Endodermal cell (in vitro differentiated cells): ENCODE data around the gene KCNK15. TPM values are rescaled to one million over a fixed set of nuclear protein-coding genes. Genes with fewer than 3 reads are reported as not detected.

Source experiments
- DNase-seq: peaks from one replicate; pipeline ENCODE4 v3.0.0-alpha.2; 2017
- H3K27ac ChIP-seq: 2 replicates; pipeline ENCODE4 v1.5.1; 2013; ENCODE audit warnings: mild to moderate bottlenecking, low read depth, low read length, moderate library complexity
- H3K27me3 ChIP-seq: 2 replicates; pipeline ENCODE4 v1.6.1; 2013; ENCODE audit warnings: mild to moderate bottlenecking, low read length, moderate library complexity; ENCODE audit not compliant: insufficient read depth, control insufficient read depth, poor library complexity, severe bottlenecking
- H3K36me3 ChIP-seq: 2 replicates; pipeline ENCODE4 v1.7.0; 2013; ENCODE audit warnings: mild to moderate bottlenecking, low read length, moderate library complexity; ENCODE audit not compliant: control insufficient read depth, insufficient read depth
- H3K4me1 ChIP-seq: one replicate; pipeline ENCODE4 v1.7.0; 2013; ENCODE audit warnings: low read length; ENCODE audit not compliant: control insufficient read depth, insufficient read depth
- H3K4me3 ChIP-seq: 2 replicates; pipeline ENCODE4 v1.5.1; 2013; ENCODE audit warnings: mild to moderate bottlenecking, low read length, moderate library complexity
- H3K9ac ChIP-seq: 2 replicates; pipeline ENCODE4 v1.6.1; 2013; ENCODE audit warnings: mild to moderate bottlenecking, low read length, moderate library complexity; ENCODE audit not compliant: poor library complexity, severe bottlenecking; ENCODE audit errors: extremely low read depth
- H3K9me3 ChIP-seq: 2 replicates; pipeline ENCODE4 v1.6.1; 2013; ENCODE audit warnings: mild to moderate bottlenecking, low read length, moderate library complexity; ENCODE audit not compliant: control insufficient read depth
- H3K27ac Mint-ChIP-seq: 2 replicates; pipeline ENCODE4 v1.8.0; 2020; ENCODE audit warnings: mixed read lengths
- H3K27me3 Mint-ChIP-seq: 2 replicates; pipeline ENCODE4 v1.8.0; 2021; ENCODE audit warnings: mild to moderate bottlenecking, mixed read lengths; ENCODE audit not compliant: insufficient read depth
- H3K36me3 Mint-ChIP-seq: 2 replicates; pipeline ENCODE4 v1.8.0; 2020; ENCODE audit warnings: low read depth, mixed read lengths
- H3K4me1 Mint-ChIP-seq: 2 replicates; pipeline ENCODE4 v1.8.0; 2020; ENCODE audit warnings: mixed read lengths
- H3K4me3 Mint-ChIP-seq: 2 replicates; pipeline ENCODE4 v1.8.0; 2020; ENCODE audit warnings: mild to moderate bottlenecking, moderate library complexity, mixed read lengths
- H3K9me3 Mint-ChIP-seq: 2 replicates; pipeline ENCODE4 v1.8.0; 2020; ENCODE audit warnings: mild to moderate bottlenecking, mixed read lengths
- CTCF ChIP-seq: fragments of 200-600 bp; sonication (generic); conservative IDR thresholded peaks from 2 replicates; pipeline ENCODE4 v1.5.0; 2021; ENCODE audit warnings: antibody characterized with exemption, mild to moderate bottlenecking
- WGBS, 2 experiments: methylation state at CpG; one replicate each; pipeline versions ENCODE4 v1.1.5 to v1.1.7; 2013; ENCODE audit warnings: missing lambda C conversion rate in 2 of 2, mixed read lengths in 1 of 2; ENCODE audit not compliant: insufficient coverage in 1 of 2, insufficient read length in 1 of 2; 5-methylcytosine and 5-hydroxymethylcytosine counted together
- total RNA-seq, 2 donors: library from RNA; stranded (reverse); fragmentation: NEBNext Ultra II Directional in 1 of 2; extraction: Animal tissue kit (Norgen Biotek cat#: 25700) in 1 of 2; gene quantifications; 2 replicates in 1 of 2; 3 replicates in 1 of 2; pipeline ENCODE4 v1.2.1, GENCODE V29; 2021

Gene KCNK15
- total RNA-seq, 2 donors from 2014 or later = 0.15 to 0.22 TPM

- Histone ChIP-seq H3K4me3 (no peak overlapping the region), H3K9ac (no peak overlapping the region), H3K4me1 (no peaks in the 10 kb centered on the region), H3K27me3 (no peaks in the 10 kb centered on the region), H3K27ac (no peak overlapping the region), H3K36me3 (no peaks in the 10 kb centered on the region), H3K9me3 (no peaks in the 10 kb centered on the region)
- no peaks in the 10 kb centered on the region for H3K36me3 Mint-ChIP-seq
- no peak overlapping the region for H3K27ac Mint-ChIP-seq
- peaks cover 2% of the 10 kb centered on the region for H3K27me3 Mint-ChIP-seq
- no peak overlapping the region for H3K4me3 Mint-ChIP-seq
- no peak for TF ChIP-seq CTCF
- 82 to 100% methylated on average over 1 to 3 of the region's 3 CpGs for WGBS, 2 experiments
- H3K4me1 Mint-ChIP-seq = peaks cover 12% of the 10 kb centered on the region
- no peaks in the 10 kb centered on the region for H3K9me3 Mint-ChIP-seq
- peak; percentile 35 for DNase-seq
These were observed 47.3 kb upstream of the KCNK15 start for GRCh38 chr20:44698351-44698750.

- Histone ChIP-seq H3K36me3 (no peaks in the 10 kb centered on the region), H3K27ac (no peak overlapping the region), H3K4me1 (no peaks in the 10 kb centered on the region), H3K9ac (no peak overlapping the region), H3K9me3 (no peaks in the 10 kb centered on the region), H3K27me3 (no peaks in the 10 kb centered on the region), H3K4me3 (no peak overlapping the region)
- H3K36me3 Mint-ChIP-seq = no peaks in the 10 kb centered on the region
- no peak for TF ChIP-seq CTCF
- peaks cover 1% of the 10 kb centered on the region for H3K27me3 Mint-ChIP-seq
- DNase-seq = peak; percentile 41
- H3K27ac Mint-ChIP-seq = no peak overlapping the region
- WGBS, 2 experiments = 91 to 95% methylated on average over 11 of the region's 11 CpGs
- H3K4me1 Mint-ChIP-seq = peaks cover 12% of the 10 kb centered on the region
- no peaks in the 10 kb centered on the region for H3K9me3 Mint-ChIP-seq
- H3K4me3 Mint-ChIP-seq = no peak overlapping the region
These were observed 45.4 kb upstream of the KCNK15 start for GRCh38 chr20:44700306-44700705.

GRCh38 chr20:44701118-44701857 is 44.4 kb upstream of the KCNK15 start:
- H3K4me3 Mint-ChIP-seq = no peak overlapping the region
- no peaks in the 10 kb centered on the region for H3K4me1 ChIP-seq

More at GRCh38 chr20:44701118-44701857, 44.4 kb upstream of the KCNK15 start:
- peak; percentile 79 for DNase-seq
- no peaks in the 10 kb centered on the region for H3K36me3 ChIP-seq
- Mint-ChIP-seq H3K27me3 (no peaks in the 10 kb centered on the region), H3K36me3 (no peaks in the 10 kb centered on the region), H3K27ac (no peak overlapping the region), H3K4me1 (peaks cover 10% of the 10 kb centered on the region), H3K9me3 (no peaks in the 10 kb centered on the region)
- TF ChIP-seq CTCF = no peak
- H3K9me3 ChIP-seq = no peaks in the 10 kb centered on the region
- H3K9ac ChIP-seq = no peak overlapping the region
- no peak overlapping the region for H3K27ac ChIP-seq
- H3K27me3 ChIP-seq = no peaks in the 10 kb centered on the region
- WGBS, 2 experiments = 84 to 87% methylated on average over 7 to 15 of the region's 15 CpGs
- H3K4me3 ChIP-seq = no peak overlapping the region
